OCI-LY1 (cell line): ENCODE data around the gene SLC39A8.
"Not testable (repeated sequence)": the region's sequence is repeated elsewhere in the genome, so short reads cannot be mapped to it uniquely, and the experiment has no call there.

Experiments
- H2AFZ ChIP-seq: fragments of 200-600 bp; sonication (generic), shearing (Covaris generic); 2 replicates; pipeline ENCODE4 v1.6.0; 2014; ENCODE audit warnings: antibody characterized with exemption, mild to moderate bottlenecking, low read length
- H3F3A ChIP-seq: fragments of 200-600 bp; sonication (generic), shearing (Covaris generic); 2 replicates; pipeline ENCODE4 v1.6.0; 2014; ENCODE audit warnings: mild to moderate bottlenecking, antibody characterized with exemption, low read length, moderate library complexity; ENCODE audit not compliant: insufficient read depth
- H3K27ac ChIP-seq: fragments of 200-600 bp; sonication (generic); 2 replicates; pipeline ENCODE4 v1.5.1; 2014; ENCODE audit warnings: low read length, mixed run types, mild to moderate bottlenecking, low read depth; ENCODE audit not compliant: poor library complexity, severe bottlenecking
- H3K27me3 ChIP-seq: fragments of 200-600 bp; sonication (generic); 2 replicates; pipeline ENCODE4 v1.6.0; 2014; ENCODE audit warnings: antibody characterized with exemption, mild to moderate bottlenecking, low read length, moderate library complexity; ENCODE audit not compliant: insufficient read depth
- H3K36me3 ChIP-seq: fragments of 200-600 bp; sonication (generic); 2 replicates; pipeline ENCODE4 v1.6.1; 2014; ENCODE audit warnings: mild to moderate bottlenecking, antibody characterized with exemption, low read length, moderate library complexity, mixed read lengths; ENCODE audit not compliant: insufficient read depth
- H3K4me1 ChIP-seq: fragments of 200-600 bp; sonication (generic); 2 replicates; pipeline ENCODE4 v1.5.1; 2014; ENCODE audit warnings: mild to moderate bottlenecking, low read length, moderate library complexity; ENCODE audit not compliant: insufficient read depth, severe bottlenecking
- H3K4me2 ChIP-seq: fragments of 200-600 bp; sonication (generic), shearing (Covaris generic); 2 replicates; pipeline ENCODE4 v1.6.1; 2014; ENCODE audit warnings: low read length
- H3K4me3 ChIP-seq: fragments of 200-600 bp; sonication (generic); 2 replicates; pipeline ENCODE4 v1.5.1; 2014; ENCODE audit warnings: low read length, low read depth, mild to moderate bottlenecking, mixed read lengths; ENCODE audit not compliant: poor library complexity, severe bottlenecking
- H3K79me2 ChIP-seq: fragments of 200-600 bp; shearing (Covaris generic); 2 replicates; pipeline ENCODE4 v1.6.1; 2016; ENCODE audit warnings: mixed run types, low read length, mixed read lengths; ENCODE audit not compliant: insufficient read depth
- H3K9ac ChIP-seq: fragments of 200-600 bp; sonication (generic), shearing (Covaris generic); 2 replicates; pipeline ENCODE4 v1.6.1; 2014; ENCODE audit warnings: mild to moderate bottlenecking, low read length, mixed read lengths
- H3K9me2 ChIP-seq: fragments of 200-600 bp; sonication (generic), shearing (Covaris generic); 2 replicates; pipeline ENCODE4 v1.6.1; 2014; ENCODE audit warnings: low read depth, mild to moderate bottlenecking, low read length, mixed read lengths
- H3K9me3 ChIP-seq: fragments of 200-600 bp; shearing (Covaris generic); 2 replicates; pipeline ENCODE4 v1.6.1; 2014; ENCODE audit warnings: low read length, mixed read lengths
- H4K20me1 ChIP-seq: fragments of 200-600 bp; sonication (generic), shearing (Covaris generic); 2 replicates; pipeline ENCODE4 v1.6.0; 2016; ENCODE audit warnings: mild to moderate bottlenecking, low read length; ENCODE audit not compliant: insufficient read depth
- CTCF ChIP-seq: fragments of 200-600 bp; sonication (generic), shearing (Covaris generic); IDR thresholded peaks from 2 replicates; pipeline ENCODE4 v1.5.1; 2017; ENCODE audit warnings: mild to moderate bottlenecking, antibody characterized with exemption, low read length, moderate library complexity, mixed read lengths
- EZH2 ChIP-seq: fragments of 200-600 bp; sonication (generic), shearing (Covaris generic); IDR thresholded peaks from 2 replicates; pipeline ENCODE4 v1.8.0; 2017; ENCODE audit warnings: borderline replicate concordance, mixed run types, mild to moderate bottlenecking, antibody characterized with exemption, low read length, moderate library complexity, mixed read lengths

The SLC39A8 gene

GRCh38 chr4:102247041-102247440, 98.2 kb downstream of the SLC39A8 start:
- Histone ChIP-seq H3K79me2 (no peaks in the 10 kb centered on the region), H4K20me1 (no peaks in the 10 kb centered on the region), H2AFZ (no peak overlapping the region), H3F3A (no peaks in the 10 kb centered on the region), H3K9me3 (no peaks in the 10 kb centered on the region), H3K4me1 (no peaks in the 10 kb centered on the region), H3K4me2 (no peak overlapping the region), H3K4me3 (no peak overlapping the region), H3K9ac (no peak overlapping the region), H3K27me3 (no peaks in the 10 kb centered on the region), H3K9me2 (no peaks in the 10 kb centered on the region), H3K36me3 (no peaks in the 10 kb centered on the region), H3K27ac (no peak overlapping the region)
- TF ChIP-seq CTCF: no peak
- no peak for TF ChIP-seq EZH2

GRCh38 chr4:102246416-102246815, 98.9 kb downstream of the SLC39A8 start:
- no peak overlapping the region for H3K27ac ChIP-seq
- H3K4me2 ChIP-seq: no peak overlapping the region

GRCh38 chr4:102244878-102245535, 100.3 kb downstream of the SLC39A8 start:
- Histone ChIP-seq H3K36me3 (no peaks in the 10 kb centered on the region), H3K27ac (no peak overlapping the region), H4K20me1 (no peaks in the 10 kb centered on the region), H2AFZ (no peak overlapping the region), H3K79me2 (no peaks in the 10 kb centered on the region), H3K4me1 (no peaks in the 10 kb centered on the region), H3K27me3 (no peaks in the 10 kb centered on the region), H3K9me2 (no peaks in the 10 kb centered on the region), H3K9ac (no peak overlapping the region), H3K9me3 (no peaks in the 10 kb centered on the region), H3K4me3 (no peak overlapping the region), H3K4me2 (no peak overlapping the region), H3F3A (no peaks in the 10 kb centered on the region)
- no peak for TF ChIP-seq CTCF
- TF ChIP-seq EZH2: no peak

More at GRCh38 chr4:102246416-102246815, 98.9 kb downstream of the SLC39A8 start:
- Histone ChIP-seq H3K9me3 (no peaks in the 10 kb centered on the region), H2AFZ (no peak overlapping the region), H3K9ac (no peak overlapping the region), H4K20me1 (no peaks in the 10 kb centered on the region), H3K9me2 (no peaks in the 10 kb centered on the region), H3K4me1 (no peaks in the 10 kb centered on the region), H3F3A (no peaks in the 10 kb centered on the region), H3K79me2 (no peaks in the 10 kb centered on the region), H3K27me3 (no peaks in the 10 kb centered on the region), H3K36me3 (no peaks in the 10 kb centered on the region), H3K4me3 (no peak overlapping the region)
- TF ChIP-seq CTCF (no peak), EZH2 (no peak)

- not testable (repeated sequence) for H3K4me2 ChIP-seq, H3K4me3 ChIP-seq, H3K79me2 ChIP-seq, H2AFZ ChIP-seq, H3K9ac ChIP-seq, H3F3A ChIP-seq, H3K9me2 ChIP-seq, H3K36me3 ChIP-seq, H3K27me3 ChIP-seq, H3K27ac ChIP-seq, H3K9me3 ChIP-seq, H3K4me1 ChIP-seq, H4K20me1 ChIP-seq
Observed at GRCh38 chr4:102243296-102243695, 102.0 kb downstream of the SLC39A8 start.
